Mucosa of gallbladder (tissue), 1 donor: ENCODE results near the gene ALDH1A1. TPM values are rescaled to one million over a fixed set of nuclear protein-coding genes. Genes with fewer than 3 reads are reported as not detected.
"Not testable (repeated sequence)": the region's sequence is repeated elsewhere in the genome, so short reads cannot be mapped to it uniquely, and the experiment has no call there.

Experiments
- DNase-seq: peaks from one replicate; pipeline ENCODE4 v3.0.0-alpha.2; 2020; ENCODE audit warnings: low spot score
- total RNA-seq: library from RNA; stranded (reverse); gene quantifications from one replicate; pipeline ENCODE4 v1.2.1, GENCODE V29; 2021
- donor health status: DM: no; HTN: no; CAD: no.

ALDH1A1 gene
- total RNA-seq, 1 donor from 2014 or later: 452 TPM

DNA sequence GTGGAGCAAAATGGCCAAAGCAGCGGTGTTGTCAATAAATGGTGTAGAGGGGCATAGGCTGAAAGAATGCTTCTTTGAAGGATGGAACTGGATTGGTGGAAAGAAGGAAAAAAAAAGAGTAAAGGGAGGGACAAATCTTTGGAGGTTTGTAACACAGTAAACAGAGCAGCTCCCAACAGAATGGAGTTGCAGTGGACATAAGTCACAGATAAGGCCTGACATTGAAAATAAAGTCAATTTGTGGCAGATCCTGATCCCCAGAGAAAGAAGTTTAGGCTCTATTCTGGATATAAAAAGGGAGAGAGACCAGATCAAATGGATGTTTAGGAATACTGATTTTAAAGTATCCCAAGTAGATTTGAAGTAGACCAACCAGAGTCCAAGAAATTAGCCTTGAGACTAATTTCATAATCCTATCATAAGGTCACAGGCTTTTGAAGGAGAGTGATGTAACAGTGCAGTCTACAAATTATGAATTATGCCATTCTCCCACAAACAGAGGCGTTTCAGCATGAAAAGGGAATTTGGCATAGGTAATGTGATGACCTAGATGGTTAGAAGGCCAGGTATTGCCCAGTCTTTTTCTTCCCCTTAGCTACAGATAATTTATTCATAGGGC is 8.9 kb downstream of the ALDH1A1 start:
- no peak for DNase-seq

- DNase-seq: no peak
Observed at GRCh38 chr9:72942451-72942850, 10.4 kb downstream of the ALDH1A1 start.

GRCh38 chr9:72939581-72939980 is 13.3 kb downstream of the ALDH1A1 start:
- not testable (repeated sequence) for DNase-seq

DNA sequence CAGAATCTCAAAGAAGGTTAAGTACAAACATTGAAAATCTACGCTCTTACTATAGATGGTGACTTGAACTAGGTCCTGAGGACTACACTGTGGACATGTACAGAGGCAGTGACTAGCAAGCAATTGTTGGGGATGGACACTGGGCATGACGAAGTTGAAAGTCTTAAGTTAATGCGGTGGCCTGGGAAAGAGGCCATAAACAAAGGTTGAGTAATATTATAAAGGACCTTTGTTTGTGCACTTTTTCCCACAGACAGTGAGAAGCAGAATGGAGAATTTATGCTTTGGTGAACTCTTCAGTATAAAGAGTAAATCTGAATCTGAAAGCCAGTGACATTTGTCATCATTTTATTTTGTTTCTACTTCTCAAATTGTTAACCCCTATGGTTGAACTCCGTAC is 15.3 kb downstream of the ALDH1A1 start:
- DNase-seq: no peak

GRCh38 chr9:72936679-72937078 is 16.2 kb downstream of the ALDH1A1 start:
- no peak for DNase-seq

DNA sequence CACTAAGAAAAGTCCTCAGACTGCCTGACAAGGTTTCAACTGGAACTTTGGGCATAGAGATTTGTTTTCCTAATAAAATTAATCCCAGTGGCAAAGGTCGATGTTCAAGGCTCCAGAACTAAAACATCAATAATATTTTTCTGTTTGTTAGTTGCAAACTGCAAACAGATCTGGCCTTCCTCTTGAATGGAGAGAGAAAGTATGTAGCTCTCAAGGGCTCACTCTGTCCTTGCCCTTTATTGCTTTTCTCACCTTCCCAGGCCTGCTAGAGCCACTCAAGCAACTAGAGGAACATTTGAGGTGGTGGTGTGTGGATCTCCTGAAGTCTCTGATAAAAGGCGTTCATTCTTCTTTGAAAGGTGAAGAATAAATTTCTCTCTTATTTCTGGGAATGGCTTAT is 16.6 kb downstream of the ALDH1A1 start:
- DNase-seq: no peak

DNA sequence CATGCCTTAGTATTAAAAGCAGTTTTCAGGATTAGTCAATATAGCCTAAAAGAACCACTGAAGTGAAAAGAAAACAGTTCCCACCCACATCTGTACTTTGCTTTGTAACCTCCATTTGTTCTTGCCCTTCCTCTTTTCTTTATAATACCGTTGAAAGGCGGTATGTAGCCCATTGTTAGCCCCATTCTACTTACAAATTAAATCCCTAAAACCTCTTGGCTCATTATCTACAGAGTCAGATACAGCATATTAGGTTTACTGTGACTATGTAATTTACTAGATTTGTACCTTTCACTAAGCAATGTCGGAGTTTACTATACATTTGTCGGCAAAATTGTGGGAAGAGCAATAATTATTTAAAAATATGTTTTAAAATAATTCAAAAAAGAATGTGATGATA is 17.3 kb downstream of the ALDH1A1 start:
- DNase-seq: no peak

GRCh38 chr9:72933730-72934665 is 18.9 kb downstream of the ALDH1A1 start:
- no peak for DNase-seq

GRCh38 chr9:72932619-72933018 is 20.2 kb downstream of the ALDH1A1 start:
- no peak for DNase-seq

GRCh38 chr9:72931897-72932296 is 21.0 kb downstream of the ALDH1A1 start:
- no peak for DNase-seq

DNA sequence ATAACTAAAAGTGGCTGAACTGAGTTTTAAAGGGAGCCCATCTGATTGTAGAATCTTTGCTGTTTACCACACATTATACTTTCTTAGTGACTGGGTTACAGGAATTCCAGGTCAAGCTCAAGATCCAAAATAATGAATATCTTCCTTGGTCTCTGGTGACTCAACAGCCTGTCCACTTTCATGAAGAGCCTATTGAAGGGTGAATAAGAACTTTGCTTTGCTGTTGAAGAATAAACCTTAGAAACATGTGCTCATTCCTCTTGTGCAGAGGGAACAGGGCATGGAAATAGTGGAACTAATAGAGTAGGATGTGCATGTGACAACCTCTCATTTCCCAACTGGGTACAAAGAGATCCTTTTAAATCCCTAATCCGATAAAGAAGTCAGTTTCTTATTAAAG is 21.4 kb downstream of the ALDH1A1 start:
- DNase-seq: no peak

DNA sequence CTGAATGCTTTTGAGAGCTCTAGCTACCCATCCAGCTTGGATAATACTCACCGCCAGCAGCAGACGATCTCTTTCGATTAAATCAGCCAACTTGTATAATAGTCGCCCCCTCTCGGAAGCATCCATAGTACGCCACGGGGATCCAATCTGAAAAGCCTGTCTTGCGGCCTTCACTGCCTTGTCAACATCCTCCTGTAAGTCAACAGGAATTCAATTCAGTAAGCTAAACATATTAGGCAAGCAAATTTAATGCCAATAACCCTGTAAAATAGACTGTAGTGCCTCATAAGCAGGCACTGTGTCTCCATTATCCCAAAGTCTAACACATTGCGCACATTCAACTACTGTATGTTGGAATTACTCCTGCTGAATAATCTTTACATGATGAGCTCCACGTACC is 22.0 kb downstream of the ALDH1A1 start:
- DNase-seq: no peak

DNA sequence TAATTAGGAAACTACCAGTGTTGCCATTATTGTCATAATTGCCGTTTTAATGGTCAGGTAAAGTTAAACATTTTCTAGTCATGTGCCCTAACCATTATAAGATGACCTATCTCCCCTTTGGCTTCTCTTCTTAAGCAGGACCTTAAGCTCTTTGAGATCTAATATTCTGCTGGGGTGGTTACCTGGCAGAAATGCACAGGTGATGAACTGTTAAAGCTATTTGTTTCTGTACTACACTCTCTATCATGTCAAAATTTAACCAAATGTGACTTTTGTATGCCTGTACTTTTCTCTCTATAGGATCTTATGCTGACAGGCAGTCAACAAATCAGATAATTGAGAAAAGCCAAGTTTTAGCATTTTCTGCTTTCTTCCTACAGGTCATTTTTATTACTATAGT is 23.3 kb downstream of the ALDH1A1 start:
- DNase-seq: no peak

- no peak for DNase-seq
Observed at GRCh38 chr9:72928042-72928507, 24.8 kb downstream of the ALDH1A1 start.

- no peak for DNase-seq
Observed at GRCh38 chr9:72926506-72926905, 26.3 kb downstream of the ALDH1A1 start.

DNA sequence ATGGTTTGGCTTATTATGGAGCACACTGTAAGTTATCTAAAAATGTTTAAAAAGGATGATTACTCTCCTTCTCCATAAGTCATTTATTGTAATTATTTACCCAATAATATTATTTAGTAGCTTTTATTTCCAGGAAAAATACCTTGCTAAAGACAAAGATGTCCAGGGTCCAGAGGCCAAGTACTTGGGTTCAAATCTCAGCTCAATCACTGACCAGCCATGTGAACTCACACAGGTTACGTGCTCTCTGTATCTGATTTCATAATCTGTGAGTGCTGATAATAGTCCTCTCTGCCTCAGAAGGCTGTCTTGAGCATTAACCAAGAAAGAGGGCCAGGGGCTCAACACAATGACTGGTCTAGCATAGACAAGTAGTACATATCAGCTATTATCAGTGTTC is 27.0 kb downstream of the ALDH1A1 start:
- DNase-seq: no peak

DNA sequence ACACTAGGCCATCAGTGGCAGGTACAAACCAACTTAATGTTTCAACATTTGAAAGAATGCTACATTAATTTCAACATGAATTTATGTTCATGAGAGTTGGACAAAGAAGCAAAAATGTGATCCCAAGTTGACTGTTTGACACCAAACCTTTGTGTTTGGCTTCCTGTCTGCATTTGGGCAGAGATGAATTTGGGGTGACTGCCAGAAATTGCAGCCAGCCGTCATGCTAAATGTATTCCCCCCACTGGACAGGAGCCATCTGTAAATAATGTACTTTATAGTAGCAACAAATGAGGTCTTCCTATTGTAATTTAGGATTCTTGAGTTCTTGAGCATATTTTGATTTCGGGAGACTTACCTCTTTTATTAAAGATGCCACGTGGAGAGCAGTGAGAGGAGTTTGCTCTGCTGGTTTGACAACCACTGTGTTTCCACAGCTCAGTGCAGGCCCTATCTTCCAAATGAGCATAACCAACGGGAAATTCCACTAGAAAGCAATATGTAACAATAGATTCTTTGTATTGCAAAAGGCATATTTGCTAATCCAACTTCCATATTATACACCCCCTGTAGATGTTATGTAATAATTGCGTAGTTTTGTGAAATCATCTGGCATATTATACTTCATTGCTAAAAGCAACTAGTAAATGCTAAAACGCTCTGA is 27.6 kb downstream of the ALDH1A1 start:
- DNase-seq: no peak

DNA sequence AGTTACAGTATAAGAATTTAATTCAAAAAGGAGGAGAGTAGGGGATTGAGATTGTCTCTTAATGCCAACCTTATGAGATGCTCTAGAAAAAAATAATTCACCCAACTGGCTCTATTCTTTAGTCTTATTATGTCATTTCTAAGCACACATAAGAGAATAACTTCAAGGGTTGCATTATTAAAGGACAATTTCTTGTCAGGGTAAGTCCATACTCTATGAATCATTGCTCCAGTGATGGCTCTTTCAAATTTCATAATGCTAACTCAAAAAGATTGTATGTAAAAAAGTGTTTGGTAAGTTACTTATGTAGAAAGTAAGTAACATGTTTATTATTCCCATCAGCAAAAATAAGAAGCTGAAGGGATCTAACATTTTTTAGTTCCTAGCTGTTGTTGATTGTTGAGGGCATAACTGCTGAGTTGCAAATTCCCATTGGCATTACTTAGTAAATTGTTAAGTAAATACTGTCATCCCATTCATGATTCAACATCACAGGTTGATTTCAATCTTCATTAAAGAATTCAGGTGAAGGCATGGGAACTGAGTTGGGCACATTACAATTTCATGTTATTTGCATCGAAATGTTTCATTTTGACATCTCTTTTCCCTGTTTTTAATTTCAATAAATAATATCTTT is 28.6 kb downstream of the ALDH1A1 start:
- no peak for DNase-seq

DNA sequence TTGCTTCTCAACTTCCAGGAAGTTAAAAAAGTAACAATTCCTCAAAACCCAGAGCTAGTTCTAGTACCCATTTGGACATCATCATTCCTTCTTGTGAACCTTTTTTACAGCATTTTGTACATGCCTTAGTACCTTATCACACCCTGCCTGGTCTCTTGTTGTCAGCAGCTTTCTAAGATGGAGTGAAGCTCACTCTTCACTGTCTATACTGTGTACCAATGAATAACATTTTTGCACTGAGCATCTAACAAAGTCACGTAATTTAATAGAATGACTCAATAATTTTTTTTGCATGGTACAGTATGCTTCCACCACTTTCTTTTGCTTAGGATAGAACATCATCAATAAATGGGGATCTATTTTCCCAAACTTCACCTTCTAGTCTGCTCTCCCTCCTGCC is 29.8 kb downstream of the ALDH1A1 start:
- no peak for DNase-seq

DNA sequence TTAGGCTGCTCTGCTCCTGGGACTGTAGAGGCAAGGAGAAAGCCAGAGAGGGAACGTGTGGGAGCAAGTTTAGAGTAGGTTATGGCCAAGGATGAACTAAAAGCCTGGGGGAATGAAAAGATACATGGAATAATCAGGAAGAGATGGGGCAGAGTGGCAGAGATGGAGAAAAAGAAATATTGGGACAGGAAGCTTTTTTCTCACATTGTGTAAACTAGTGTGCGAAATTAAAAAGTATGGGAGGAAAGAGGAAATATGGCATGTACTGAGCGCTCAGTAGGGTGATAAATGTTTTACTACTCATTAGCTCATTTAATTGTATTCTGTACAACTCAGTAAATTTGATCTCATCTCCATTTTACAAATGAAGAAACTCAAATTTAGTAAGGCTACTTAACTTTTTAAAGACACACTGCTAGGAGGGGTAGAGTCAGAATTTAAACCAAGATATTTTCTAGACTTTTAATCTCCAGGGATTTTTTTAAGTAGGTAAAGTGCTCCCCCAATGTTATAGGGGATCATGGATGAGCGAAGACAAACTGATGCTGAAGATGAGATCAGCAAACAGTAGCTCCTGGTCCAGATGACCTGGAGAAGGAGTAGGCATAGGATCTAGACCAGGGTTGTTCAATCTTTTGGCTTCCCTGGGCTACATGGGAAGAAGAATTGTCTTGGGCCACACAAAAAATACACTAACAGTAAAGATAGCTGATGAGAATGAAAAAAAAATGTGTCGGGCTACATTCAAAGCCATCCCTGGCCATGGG is 30.8 kb downstream of the ALDH1A1 start:
- no peak for DNase-seq

- no peak for DNase-seq
Observed at GRCh38 chr9:72919246-72919945, 33.5 kb downstream of the ALDH1A1 start.
